Ectodermal cell (in vitro differentiated cells): ENCODE data around the gene WDR27.

ENCODE experiments used
- H3K27ac ChIP-seq: 2 replicates; pipeline ENCODE4 v1.7.0; 2013; ENCODE audit warnings: mild to moderate bottlenecking, low read depth, low read length; ENCODE audit not compliant: insufficient read depth, poor library complexity, severe bottlenecking
- H3K27me3 ChIP-seq: 2 replicates; pipeline ENCODE4 v1.7.0; 2013; ENCODE audit warnings: mild to moderate bottlenecking, low read length; ENCODE audit not compliant: insufficient read depth, control insufficient read depth, poor library complexity, severe bottlenecking
- H3K36me3 ChIP-seq: one replicate; pipeline ENCODE4 v1.7.0; 2013; ENCODE audit warnings: low read length; ENCODE audit not compliant: control insufficient read depth, insufficient read depth
- H3K4me1 ChIP-seq: one replicate; pipeline ENCODE4 v1.7.0; 2013; ENCODE audit warnings: low read length; ENCODE audit not compliant: control insufficient read depth, insufficient read depth
- H3K4me3 ChIP-seq: 2 replicates; pipeline ENCODE4 v1.7.0; 2013; ENCODE audit warnings: low read depth, low read length, control low read depth; ENCODE audit not compliant: insufficient read depth
- H3K9me3 ChIP-seq: 2 replicates; pipeline ENCODE4 v1.7.0; 2013; ENCODE audit warnings: mild to moderate bottlenecking, low read length, moderate library complexity; ENCODE audit not compliant: control insufficient read depth
- WGBS, 2 experiments: methylation state at CpG; one replicate each; pipeline ENCODE4 v1.1.7; 2013; ENCODE audit warnings: missing lambda C conversion rate in 2 of 2; 5-methylcytosine and 5-hydroxymethylcytosine counted together

WDR27 gene

DNA sequence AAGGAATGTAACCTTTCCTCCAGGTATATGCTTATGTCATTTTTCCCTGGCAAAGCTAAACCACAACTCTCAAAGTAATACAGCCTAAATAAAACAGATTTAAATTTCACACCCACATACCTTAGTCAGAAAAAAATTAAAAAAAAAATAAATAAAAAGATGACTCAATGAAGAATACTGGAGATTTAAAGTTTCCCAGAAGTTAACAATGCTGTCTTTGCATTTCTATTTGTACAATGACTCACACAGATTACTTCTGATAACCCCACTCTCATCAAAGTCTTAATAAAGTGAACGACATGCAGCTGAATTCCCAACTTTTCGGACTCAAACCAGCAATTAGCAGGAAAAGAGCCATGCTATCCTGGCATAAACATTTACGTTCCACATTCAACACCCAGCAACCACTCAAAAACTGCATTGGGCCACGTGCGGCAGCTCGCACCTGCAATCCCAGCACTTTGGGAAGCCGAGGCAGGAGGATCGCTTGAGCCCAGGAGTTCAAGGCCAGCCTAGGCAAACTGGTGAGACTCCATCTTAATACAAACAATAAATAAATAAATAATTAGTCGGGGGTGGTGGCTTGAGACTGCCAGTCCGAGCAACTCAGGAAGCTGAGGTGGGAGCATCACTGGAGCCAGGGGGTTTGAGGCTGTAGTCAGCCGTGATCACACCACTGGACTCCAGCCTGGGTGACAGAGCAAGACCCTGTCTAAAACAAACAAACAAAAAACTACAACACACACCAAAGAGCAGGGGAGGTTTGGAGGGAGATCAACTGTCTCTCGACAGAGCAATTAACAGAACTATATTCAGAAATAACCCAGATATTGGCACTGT lies 130.5 kb downstream of the WDR27 start:
- Histone ChIP-seq H3K27me3 (no peaks in the 10 kb centered on the region), H3K36me3 (no peaks in the 10 kb centered on the region), H3K4me1 (no peaks in the 10 kb centered on the region), H3K4me3 (no peak overlapping the region), H3K9me3 (no peaks in the 10 kb centered on the region), H3K27ac (no peak overlapping the region)
- 78 to 84% methylated on average over 11 to 12 of the region's 12 CpGs for WGBS, 2 experiments

- Histone ChIP-seq H3K27ac (no peak overlapping the region), H3K9me3 (no peaks in the 10 kb centered on the region), H3K4me3 (no peak overlapping the region), H3K27me3 (no peaks in the 10 kb centered on the region), H3K4me1 (no peaks in the 10 kb centered on the region), H3K36me3 (no peaks in the 10 kb centered on the region)
- WGBS, 2 experiments: 86 to 95% methylated on average over 8 of the region's 8 CpGs
Measured at GRCh38 chr6:169568314-169569087, 133.3 kb downstream of the WDR27 start.

GRCh38 chr6:169567819-169568218 lies 134.0 kb downstream of the WDR27 start:
- Histone ChIP-seq H3K4me1 (no peaks in the 10 kb centered on the region), H3K27me3 (no peaks in the 10 kb centered on the region), H3K27ac (no peak overlapping the region), H3K36me3 (no peaks in the 10 kb centered on the region), H3K9me3 (no peaks in the 10 kb centered on the region), H3K4me3 (no peak overlapping the region)
- 86 to 87% methylated on average over 11 of the region's 11 CpGs for WGBS, 2 experiments

- H3K27ac ChIP-seq: no peak overlapping the region
- H3K4me3 ChIP-seq: no peak overlapping the region
- no peaks in the 10 kb centered on the region for H3K27me3 ChIP-seq
- no peaks in the 10 kb centered on the region for H3K36me3 ChIP-seq
- no peaks in the 10 kb centered on the region for H3K9me3 ChIP-seq
- no peaks in the 10 kb centered on the region for H3K4me1 ChIP-seq
- WGBS, 2 experiments: 91 to 92% methylated on average over 19 of the region's 19 CpGs
Measured at GRCh38 chr6:169566961-169567750, 134.7 kb downstream of the WDR27 start.

DNA sequence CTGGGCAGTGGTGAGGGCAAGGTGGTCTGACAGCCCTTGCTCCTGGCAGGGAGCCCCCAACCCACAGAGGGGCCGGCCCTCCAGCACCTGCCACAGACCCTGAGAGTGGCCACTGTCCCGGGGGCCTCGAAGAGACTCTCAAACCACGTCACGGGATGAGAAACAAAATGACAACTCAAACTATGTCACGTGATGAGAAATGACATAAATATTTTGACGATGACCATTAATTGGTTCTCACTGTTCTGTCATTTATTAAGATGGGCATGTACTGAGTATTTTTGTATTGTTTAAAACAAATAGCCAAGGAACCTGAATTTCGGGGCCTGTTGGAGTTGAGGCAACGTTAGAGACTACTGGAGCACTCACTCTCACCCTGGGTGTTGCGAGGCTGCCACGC lies 135.5 kb downstream of the WDR27 start:
- H3K4me3 ChIP-seq: no peak overlapping the region
- no peaks in the 10 kb centered on the region for H3K27me3 ChIP-seq
- no peaks in the 10 kb centered on the region for H3K4me1 ChIP-seq
- 86% methylated on average over 11 of the region's 11 CpGs for WGBS, 2 experiments
- H3K9me3 ChIP-seq: no peaks in the 10 kb centered on the region
- no peak overlapping the region for H3K27ac ChIP-seq
- H3K36me3 ChIP-seq: no peaks in the 10 kb centered on the region

- Histone ChIP-seq H3K4me1 (no peaks in the 10 kb centered on the region), H3K36me3 (no peaks in the 10 kb centered on the region), H3K4me3 (no peak overlapping the region), H3K9me3 (no peaks in the 10 kb centered on the region), H3K27ac (no peak overlapping the region), H3K27me3 (no peaks in the 10 kb centered on the region)
- 92% methylated on average over 33 of the region's 33 CpGs for WGBS, 2 experiments
Measured at GRCh38 chr6:169564453-169565240, 137.2 kb downstream of the WDR27 start.

- no peaks in the 10 kb centered on the region for H3K36me3 ChIP-seq
- WGBS, 2 experiments: 100% methylated on average over 1 of the region's 1 CpG; no CpG with 5 or more reads in 1 of the 2 experiments
- no peaks in the 10 kb centered on the region for H3K4me1 ChIP-seq
- H3K27me3 ChIP-seq: no peaks in the 10 kb centered on the region
- no peaks in the 10 kb centered on the region for H3K9me3 ChIP-seq
- no peak overlapping the region for H3K27ac ChIP-seq
- no peak overlapping the region for H3K4me3 ChIP-seq
Measured at GRCh38 chr6:169561665-169562064, 140.2 kb downstream of the WDR27 start.

DNA sequence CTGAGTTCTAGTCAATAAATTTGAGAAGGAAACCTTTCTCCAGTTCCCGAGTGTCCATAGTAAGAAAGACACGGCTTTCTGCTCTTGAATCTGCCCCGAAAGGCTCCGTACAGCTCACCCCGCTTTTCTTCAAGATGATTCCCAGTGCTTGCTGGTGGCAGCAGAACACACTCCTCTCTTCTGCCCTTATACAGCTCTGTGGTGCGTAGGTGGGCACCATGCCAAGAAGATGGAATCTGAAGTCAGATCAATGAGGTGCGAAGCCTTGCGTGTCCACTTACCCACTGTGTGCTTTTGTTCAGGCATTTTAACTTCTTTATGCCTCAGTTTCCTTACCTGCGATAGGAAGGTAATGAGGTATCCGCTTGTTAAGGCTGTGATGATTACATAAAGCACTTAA lies 142.2 kb downstream of the WDR27 start:
- Histone ChIP-seq H3K9me3 (no peaks in the 10 kb centered on the region), H3K27ac (no peak overlapping the region)
- WGBS, 2 experiments: 96% methylated on average over 10 of the region's 10 CpGs

DNA sequence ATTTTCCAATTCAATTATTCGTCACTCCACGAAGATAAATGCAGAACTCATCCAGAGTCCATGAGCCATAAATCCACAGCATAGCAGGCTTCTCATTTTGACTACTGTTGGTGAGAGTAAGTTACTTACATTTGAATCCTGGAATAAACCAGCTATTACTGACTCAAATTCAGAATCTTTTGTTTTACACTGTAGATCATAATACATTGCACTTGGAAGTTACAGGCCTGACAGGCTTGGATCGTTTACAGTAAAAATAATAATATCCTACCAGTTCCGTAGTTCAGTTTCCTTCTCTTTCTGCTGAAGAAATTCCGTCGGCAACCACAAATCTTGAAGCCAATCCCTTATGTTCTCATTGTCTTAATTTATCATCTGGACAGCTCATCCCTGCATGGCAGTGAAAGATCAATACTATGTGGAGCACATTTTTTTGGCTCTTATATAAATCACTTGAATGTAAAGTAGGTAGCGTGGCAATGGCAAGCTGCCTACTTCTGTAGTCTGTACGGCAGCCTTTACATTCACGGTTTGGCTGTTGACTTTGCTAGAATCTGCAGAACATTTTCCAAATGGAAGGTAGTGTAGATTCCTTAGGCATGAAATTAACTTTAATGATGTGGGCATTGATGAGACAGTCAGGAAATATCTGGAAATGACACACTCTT lies 142.9 kb downstream of the WDR27 start:
- Histone ChIP-seq H3K4me3 (no peak overlapping the region), H3K27ac (no peak overlapping the region), H3K36me3 (no peaks in the 10 kb centered on the region), H3K27me3 (no peaks in the 10 kb centered on the region), H3K9me3 (no peaks in the 10 kb centered on the region), H3K4me1 (no peaks in the 10 kb centered on the region)
- WGBS, 2 experiments: 95 to 96% methylated on average over 9 of the region's 9 CpGs

More for the DNA sequence above, 142.2 kb downstream of the WDR27 start:
- H3K4me3 ChIP-seq: no peak overlapping the region
- no peaks in the 10 kb centered on the region for H3K4me1 ChIP-seq
- H3K36me3 ChIP-seq: no peaks in the 10 kb centered on the region
- H3K27me3 ChIP-seq: no peaks in the 10 kb centered on the region
